HUES64 (cell line): ENCODE measurements around the gene UTP4.

Experiments
- H3K27ac ChIP-seq: 2 replicates; pipeline ENCODE4 v1.7.0; 2013; ENCODE audit warnings: low read depth, low read length, inconsistent platforms
- H3K27me3 ChIP-seq: 2 replicates; pipeline ENCODE4 v1.6.1; 2013; ENCODE audit warnings: mild to moderate bottlenecking, low read length; ENCODE audit not compliant: insufficient read depth
- H3K36me3 ChIP-seq: 2 replicates; pipeline ENCODE4 v1.6.1; 2013; ENCODE audit warnings: mild to moderate bottlenecking, low read length; ENCODE audit not compliant: insufficient read depth
- H3K4me1 ChIP-seq: 2 replicates; pipeline ENCODE4 v1.6.1; 2013; ENCODE audit warnings: mild to moderate bottlenecking, low read length, moderate library complexity; ENCODE audit not compliant: insufficient read depth
- H3K4me3 ChIP-seq: 2 replicates; pipeline ENCODE4 v1.5.1; 2013; ENCODE audit warnings: mild to moderate bottlenecking, low read length, moderate library complexity
- H3K9ac ChIP-seq: 2 replicates; pipeline ENCODE4 v1.6.1; 2013; ENCODE audit warnings: mild to moderate bottlenecking, low read depth, low read length
- H3K9me3 ChIP-seq: 2 replicates; pipeline ENCODE4 v1.6.1; 2013; ENCODE audit warnings: low read depth, low read length; ENCODE audit not compliant: insufficient read depth
- WGBS: fragments of 150-250, 120-280 bp; methylation state at CpG from one replicate; pipeline ENCODE4 v1.1.7; 2013; ENCODE audit warnings: missing lambda C conversion rate; 5-methylcytosine and 5-hydroxymethylcytosine counted together

UTP4 gene

GRCh38 chr16:69111876-69112230 lies 20.6 kb upstream of the UTP4 start:
- Histone ChIP-seq H3K4me1 (peaks cover 8% of the 10 kb centered on the region; the same call in 1 of the 2 replicates), H3K9ac (no peak overlapping the region), H3K9me3 (no peaks in the 10 kb centered on the region), H3K36me3 (peaks cover 77% of the 10 kb centered on the region), H3K27ac (no peak overlapping the region), H3K27me3 (no peaks in the 10 kb centered on the region), H3K4me3 (no peak overlapping the region)
- 96% methylated on average over 5 of the region's 5 CpGs for WGBS

GRCh38 chr16:69112285-69113129 lies 19.9 kb upstream of the UTP4 start:
- H3K27ac ChIP-seq, result no peak overlapping the region
- no peak overlapping the region for H3K4me3 ChIP-seq
- H3K27me3 ChIP-seq, result no peaks in the 10 kb centered on the region
- H3K9me3 ChIP-seq, result no peaks in the 10 kb centered on the region
- peaks cover 8% of the 10 kb centered on the region; the same call in 1 of the 2 replicates for H3K4me1 ChIP-seq
- 76% methylated on average over 6 of the region's 6 CpGs for WGBS
- H3K36me3 ChIP-seq, result peaks cover 84% of the 10 kb centered on the region
- H3K9ac ChIP-seq, result no peak overlapping the region

DNA sequence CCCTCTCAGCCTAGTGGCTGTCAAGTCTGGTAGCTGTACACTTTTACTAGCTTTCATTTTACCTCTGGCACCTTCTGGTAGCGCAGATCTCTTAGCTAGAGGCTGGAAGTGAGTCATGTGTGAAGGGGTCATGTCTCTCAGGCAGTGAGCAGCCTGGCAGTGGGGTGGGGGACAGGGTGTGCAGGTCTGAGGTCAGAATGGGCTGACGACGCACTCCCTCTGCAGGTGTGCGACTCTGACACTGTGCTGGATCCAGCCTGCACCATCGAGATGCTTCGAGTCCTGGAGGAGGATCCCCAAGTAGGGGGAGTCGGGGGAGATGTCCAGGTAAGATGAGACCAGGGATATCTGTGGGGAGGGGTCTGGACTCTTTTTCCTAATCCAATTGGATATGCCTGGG lies 19.2 kb upstream of the UTP4 start:
- Histone ChIP-seq H3K9ac (no peak overlapping the region), H3K27ac (no peak overlapping the region), H3K36me3 (peaks cover 91% of the 10 kb centered on the region), H3K9me3 (no peaks in the 10 kb centered on the region), H3K4me1 (peaks cover 8% of the 10 kb centered on the region; the same call in 1 of the 2 replicates), H3K4me3 (no peak overlapping the region), H3K27me3 (no peaks in the 10 kb centered on the region)
- WGBS, result 95% methylated on average over 7 of the region's 7 CpGs

GRCh38 chr16:69114346-69114975 lies 18.0 kb upstream of the UTP4 start:
- WGBS, result 96% methylated on average over 25 of the region's 25 CpGs
- Histone ChIP-seq H3K27me3 (no peaks in the 10 kb centered on the region), H3K9me3 (no peaks in the 10 kb centered on the region), H3K9ac (no peak overlapping the region), H3K4me3 (no peak overlapping the region), H3K4me1 (no peaks in the 10 kb centered on the region), H3K36me3 (peaks cover 97% of the 10 kb centered on the region), H3K27ac (no peak overlapping the region)

DNA sequence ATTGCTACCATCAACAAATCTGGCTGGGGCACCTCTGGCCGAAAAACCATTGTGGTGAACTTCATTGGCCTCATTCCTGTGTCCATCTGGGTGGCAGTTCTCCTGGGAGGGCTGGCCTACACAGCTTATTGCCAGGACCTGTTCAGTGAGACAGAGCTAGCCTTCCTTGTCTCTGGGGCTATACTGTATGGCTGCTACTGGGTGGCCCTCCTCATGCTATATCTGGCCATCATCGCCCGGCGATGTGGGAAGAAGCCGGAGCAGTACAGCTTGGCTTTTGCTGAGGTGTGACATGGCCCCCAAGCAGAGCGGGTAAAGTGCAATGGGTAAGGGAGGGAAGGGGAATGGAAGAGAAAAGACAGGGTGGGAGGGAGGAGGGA lies 17.5 kb upstream of the UTP4 start:
- Histone ChIP-seq H3K36me3 (peaks cover 97% of the 10 kb centered on the region), H3K9ac (no peak overlapping the region), H3K4me1 (no peaks in the 10 kb centered on the region), H3K27me3 (no peaks in the 10 kb centered on the region), H3K9me3 (no peaks in the 10 kb centered on the region), H3K4me3 (no peak overlapping the region), H3K27ac (no peak overlapping the region)
- 95% methylated on average over 6 of the region's 6 CpGs for WGBS

GRCh38 chr16:69115361-69115760 lies 17.1 kb upstream of the UTP4 start:
- Histone ChIP-seq H3K4me3 (no peak overlapping the region), H3K27ac (no peak overlapping the region), H3K9me3 (no peaks in the 10 kb centered on the region), H3K27me3 (no peaks in the 10 kb centered on the region), H3K36me3 (peaks cover 99% of the 10 kb centered on the region), H3K9ac (no peak overlapping the region), H3K4me1 (no peaks in the 10 kb centered on the region)
- WGBS, result 95% methylated on average over 5 of the region's 5 CpGs

DNA sequence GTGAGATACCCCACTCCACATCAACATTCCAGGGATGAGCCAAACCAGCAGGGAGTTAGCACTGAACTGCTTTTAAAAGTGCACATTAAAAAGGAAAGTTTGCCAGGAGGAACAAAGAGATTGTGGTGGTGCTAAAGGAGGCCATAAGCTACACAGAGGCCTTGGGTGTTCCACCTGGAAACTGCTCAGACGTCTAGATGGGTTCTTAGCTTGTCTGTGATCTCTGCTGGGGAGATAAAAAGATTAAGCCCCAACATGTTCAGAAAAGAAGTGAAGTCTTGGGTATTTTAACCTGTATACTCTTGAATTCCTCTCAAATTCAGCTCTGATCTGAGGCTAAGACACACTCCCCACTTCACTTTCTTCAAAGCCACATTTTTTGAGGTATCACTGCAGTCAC lies 16.6 kb upstream of the UTP4 start:
- Histone ChIP-seq H3K27ac (no peak overlapping the region), H3K9ac (no peak overlapping the region), H3K4me1 (no peaks in the 10 kb centered on the region), H3K36me3 (peaks cover 99% of the 10 kb centered on the region), H3K4me3 (no peak overlapping the region), H3K9me3 (no peaks in the 10 kb centered on the region), H3K27me3 (no peaks in the 10 kb centered on the region)
- 93% methylated on average over 1 of the region's 1 CpG for WGBS

GRCh38 chr16:69116256-69116875 lies 16.1 kb upstream of the UTP4 start:
- Histone ChIP-seq H3K4me1 (no peaks in the 10 kb centered on the region), H3K4me3 (no peak overlapping the region), H3K36me3 (peaks cover 99% of the 10 kb centered on the region), H3K27ac (no peak overlapping the region), H3K27me3 (no peaks in the 10 kb centered on the region), H3K9ac (no peak overlapping the region), H3K9me3 (no peaks in the 10 kb centered on the region)
- WGBS, result 94% methylated on average over 7 of the region's 7 CpGs

- no peaks in the 10 kb centered on the region for H3K9me3 ChIP-seq
- H3K4me1 ChIP-seq, result no peaks in the 10 kb centered on the region
- H3K27ac ChIP-seq, result no peak overlapping the region
- no peak overlapping the region for H3K4me3 ChIP-seq
- H3K27me3 ChIP-seq, result no peaks in the 10 kb centered on the region
- 94% methylated on average over 6 of the region's 6 CpGs for WGBS
- peaks cover 94% of the 10 kb centered on the region for H3K36me3 ChIP-seq
- no peak overlapping the region for H3K9ac ChIP-seq
Observed at GRCh38 chr16:69116906-69117305, 15.5 kb upstream of the UTP4 start.

DNA sequence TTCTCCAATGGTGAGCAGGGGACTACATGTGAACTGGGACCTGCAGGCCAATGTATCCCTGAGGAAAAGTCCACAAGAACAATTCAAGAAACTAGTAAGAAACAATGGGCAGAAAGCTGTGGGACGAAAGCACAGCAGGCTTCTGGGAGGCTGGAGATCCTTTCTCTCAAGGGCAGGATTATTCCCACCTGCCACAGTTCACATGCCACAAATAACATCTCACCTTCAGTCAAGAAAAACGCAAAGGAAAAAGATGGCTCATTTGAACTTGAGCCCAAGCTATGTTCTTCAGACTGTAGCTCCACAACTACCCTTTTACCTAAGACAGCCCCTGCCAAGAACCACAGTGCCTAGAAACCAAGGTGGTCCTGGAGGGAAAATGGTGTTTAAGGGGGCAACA lies 14.0 kb upstream of the UTP4 start:
- WGBS, result 98% methylated on average over 2 of the region's 2 CpGs
- Histone ChIP-seq H3K4me3 (no peak overlapping the region), H3K27ac (no peak overlapping the region), H3K9me3 (no peaks in the 10 kb centered on the region), H3K4me1 (no peaks in the 10 kb centered on the region), H3K9ac (no peak overlapping the region), H3K27me3 (no peaks in the 10 kb centered on the region), H3K36me3 (peaks cover 84% of the 10 kb centered on the region)

DNA sequence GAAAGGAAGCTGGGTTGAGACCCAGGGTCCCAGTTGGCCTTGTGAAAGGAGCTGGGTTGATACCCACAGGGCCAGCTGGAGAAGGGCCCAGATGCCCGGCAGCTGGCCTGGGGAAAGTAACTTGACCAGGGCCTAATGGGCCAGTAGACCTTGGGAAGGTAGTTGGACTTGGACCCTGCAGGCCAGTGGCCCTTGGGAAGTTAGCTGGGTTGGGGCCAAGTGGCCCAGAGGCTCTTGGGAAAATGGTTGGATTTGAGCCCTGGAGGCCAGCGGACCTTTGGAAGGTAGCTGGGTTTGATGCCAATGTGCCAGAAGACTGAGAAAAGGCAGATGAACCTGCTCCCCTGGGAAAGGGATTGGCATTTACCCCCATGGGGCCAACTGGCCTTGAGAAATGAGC lies 13.5 kb upstream of the UTP4 start:
- Histone ChIP-seq H3K9me3 (no peaks in the 10 kb centered on the region), H3K27me3 (no peaks in the 10 kb centered on the region), H3K9ac (no peak overlapping the region), H3K36me3 (peaks cover 80% of the 10 kb centered on the region), H3K4me3 (no peak overlapping the region), H3K27ac (no peak overlapping the region), H3K4me1 (no peaks in the 10 kb centered on the region)
- 92% methylated on average over 2 of the region's 2 CpGs for WGBS
